HG03460 (cell line): Measurements from ENCODE around the gene CLCN2.
A peak's percentile ranks its signal among the peaks of the same experiment; 100 is the strongest.

ENCODE experiments used
- ATAC-seq: cut with Tn5 transposase; IDR thresholded peaks from one replicate; pipeline ENCODE4 v1.9.1; 2021; ENCODE audit not compliant: unreplicated experiment

The CLCN2 gene

GRCh38 chr3:184381261-184382224 is 20.1 kb upstream of the CLCN2 start:
- no peak for ATAC-seq

GRCh38 chr3:184380627-184381260 is 19.3 kb upstream of the CLCN2 start:
- no peak for ATAC-seq

DNA sequence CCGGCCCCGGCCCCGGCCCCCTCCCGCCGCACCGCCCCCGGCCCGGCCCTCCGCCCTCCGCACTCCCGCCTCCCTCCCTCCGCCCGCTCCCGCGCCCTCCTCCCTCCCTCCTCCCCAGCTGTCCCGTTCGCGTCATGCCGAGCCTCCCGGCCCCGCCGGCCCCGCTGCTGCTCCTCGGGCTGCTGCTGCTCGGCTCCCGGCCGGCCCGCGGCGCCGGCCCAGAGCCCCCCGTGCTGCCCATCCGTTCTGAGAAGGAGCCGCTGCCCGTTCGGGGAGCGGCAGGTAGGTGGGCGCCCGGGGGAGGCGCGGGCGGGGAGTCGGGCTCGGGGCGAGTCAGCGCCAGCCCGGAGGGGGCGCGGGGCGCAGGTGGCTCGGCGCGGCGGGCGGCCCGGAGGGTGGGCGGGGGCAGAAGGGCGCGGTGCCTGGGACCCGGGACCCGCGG is 18.8 kb upstream of the CLCN2 start:
- ATAC-seq: no peak

DNA sequence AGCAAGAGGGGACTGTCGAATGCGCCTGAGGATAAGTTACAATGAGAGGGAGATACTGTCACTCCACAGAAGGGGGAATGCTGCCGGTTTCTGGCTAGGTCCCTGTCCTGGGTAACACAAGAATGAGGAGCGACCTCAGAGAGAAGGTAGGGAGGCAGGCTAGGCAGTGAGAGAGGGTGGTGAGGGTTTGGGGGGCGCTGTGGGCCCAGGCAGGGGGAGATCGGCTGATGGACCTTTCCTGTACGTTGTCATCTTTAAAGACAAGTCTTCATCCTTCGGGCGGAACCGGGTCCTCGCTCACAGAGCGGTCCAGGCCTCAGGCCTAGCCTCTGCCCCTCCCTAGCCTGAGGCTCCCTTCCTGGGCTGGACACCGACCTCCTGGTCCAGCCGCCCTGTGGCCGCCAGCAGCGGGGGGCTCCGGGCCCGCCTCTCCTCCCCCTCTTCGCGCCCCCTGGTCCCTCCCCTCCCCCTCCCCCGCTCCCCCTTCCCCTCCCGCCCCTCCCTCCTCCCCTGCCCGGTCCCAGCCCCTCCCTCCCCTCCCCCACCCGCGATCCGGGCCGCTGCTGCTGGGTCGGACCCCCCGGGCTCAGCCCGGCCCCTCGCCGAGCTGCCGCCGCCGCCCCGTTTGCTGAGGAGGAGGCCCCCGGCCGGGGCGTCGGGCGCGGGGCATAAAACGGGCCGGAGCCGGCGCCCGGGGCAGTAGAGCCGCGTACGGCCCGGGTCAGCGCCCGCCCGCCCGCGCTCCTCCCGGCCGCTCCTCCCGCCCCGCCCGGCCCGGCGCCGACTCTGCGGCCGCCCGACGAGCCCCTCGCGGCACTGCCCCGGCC is 18.2 kb upstream of the CLCN2 start, which contains the start of gene CHRD:
Gene CHRD, plus strand, starts transcription at position 697 of the 827 bp plus-strand sequence. CDS start 265 bp downstream, outside the sequence.
- no peak for ATAC-seq

- no peak for ATAC-seq
Observed at GRCh38 chr3:184378651-184379357, 17.4 kb upstream of the CLCN2 start.

GRCh38 chr3:184377882-184378445 is 16.6 kb upstream of the CLCN2 start, which contains the start of gene THPO:
Gene THPO, minus strand, starts transcription at chr3:184378207. Its CDS starts 1,948 bp downstream, at chr3:184376259.
- ATAC-seq: no peak

- ATAC-seq: no peak
Observed at GRCh38 chr3:184377374-184377773, 16.0 kb upstream of the CLCN2 start.

- ATAC-seq: no peak
Observed at GRCh38 chr3:184375747-184376461, 14.5 kb upstream of the CLCN2 start.

DNA sequence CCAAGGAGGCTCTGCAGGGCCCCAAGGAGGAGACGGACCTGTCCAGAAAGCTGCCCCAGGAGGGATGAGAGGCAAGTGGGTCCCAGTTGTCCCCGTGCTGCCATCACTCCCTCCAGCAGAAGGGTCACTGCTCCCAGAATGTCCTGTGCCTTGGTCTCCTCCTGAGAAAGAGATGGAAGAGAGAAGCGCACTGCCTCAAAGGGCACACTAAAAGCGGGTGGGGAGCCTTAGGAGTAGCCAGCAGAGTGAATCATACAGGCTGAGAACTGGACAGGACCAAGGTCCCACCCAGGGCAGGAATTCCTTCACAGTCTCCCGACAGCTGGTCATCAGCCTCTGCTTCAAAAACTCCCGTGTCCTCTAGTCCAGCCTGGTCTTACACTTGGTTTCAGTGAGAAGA is 12.0 kb upstream of the CLCN2 start:
- ATAC-seq: no peak

DNA sequence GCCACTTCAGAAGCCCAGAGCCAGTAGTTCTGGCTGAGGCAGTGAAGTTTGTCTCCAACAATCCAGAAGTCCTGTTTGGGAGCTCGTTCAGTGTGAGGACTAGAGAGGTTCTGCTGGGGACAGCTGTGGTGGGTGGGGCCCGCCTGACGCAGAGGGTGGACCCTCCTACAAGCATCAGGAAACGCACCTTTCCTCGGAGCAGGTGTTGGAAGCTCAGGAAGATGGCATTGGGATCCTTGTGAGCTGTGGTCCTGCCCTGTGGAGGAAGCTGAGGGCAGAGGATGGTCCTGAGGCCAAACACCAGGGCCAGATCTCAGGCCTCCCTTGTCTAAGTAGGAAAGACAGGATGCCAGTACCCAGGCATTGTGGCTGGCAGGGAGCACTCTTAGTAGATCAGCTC is 11.5 kb upstream of the CLCN2 start:
- no peak for ATAC-seq

- ATAC-seq: no peak
Observed at GRCh38 chr3:184372296-184372821, 11.0 kb upstream of the CLCN2 start.

DNA sequence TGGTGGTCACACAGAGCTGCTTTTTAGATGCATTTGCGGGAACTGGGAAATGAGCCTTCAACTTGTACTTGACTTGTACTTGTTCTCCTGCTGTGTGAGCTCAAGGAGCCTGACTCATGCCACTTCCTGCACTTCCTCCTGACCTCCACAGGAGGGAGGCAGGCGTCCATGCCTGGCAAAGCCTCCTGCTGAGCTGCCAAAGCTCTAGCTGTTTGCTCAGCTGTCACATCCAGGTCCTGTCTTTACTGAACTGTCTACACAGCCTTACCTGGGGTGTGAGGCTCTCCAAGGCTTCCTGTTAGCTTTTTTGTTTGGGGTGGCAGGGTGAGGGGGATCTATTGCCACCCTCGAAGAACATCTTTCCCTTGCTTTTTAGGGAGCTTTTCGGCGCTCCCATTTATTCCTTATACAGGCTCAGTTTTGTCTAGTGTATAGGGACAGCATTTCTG is 10.2 kb upstream of the CLCN2 start:
- ATAC-seq: peak; percentile 83

- ATAC-seq: no peak
Observed at GRCh38 chr3:184368586-184369183, 7.3 kb upstream of the CLCN2 start.

DNA sequence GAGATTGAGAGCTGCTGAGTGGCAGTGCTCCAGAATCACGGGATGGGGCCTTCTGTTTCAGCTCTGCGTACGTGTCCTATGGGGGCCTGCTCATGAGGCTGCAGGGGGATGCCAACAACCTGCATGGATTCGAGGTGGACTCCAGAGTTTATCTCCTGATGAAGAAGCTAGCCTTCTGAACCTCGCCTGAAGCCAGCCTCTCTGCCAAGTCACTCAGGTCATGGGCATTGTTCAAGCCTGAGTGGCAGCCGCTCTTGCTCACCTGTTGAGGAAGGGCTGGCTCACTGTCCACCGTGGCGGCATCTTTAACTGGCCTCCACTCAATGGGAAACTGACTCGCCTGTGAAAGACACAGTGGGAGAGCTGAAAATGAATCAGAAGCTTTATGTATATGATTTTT is 6.7 kb upstream of the CLCN2 start:
- ATAC-seq: no peak

DNA sequence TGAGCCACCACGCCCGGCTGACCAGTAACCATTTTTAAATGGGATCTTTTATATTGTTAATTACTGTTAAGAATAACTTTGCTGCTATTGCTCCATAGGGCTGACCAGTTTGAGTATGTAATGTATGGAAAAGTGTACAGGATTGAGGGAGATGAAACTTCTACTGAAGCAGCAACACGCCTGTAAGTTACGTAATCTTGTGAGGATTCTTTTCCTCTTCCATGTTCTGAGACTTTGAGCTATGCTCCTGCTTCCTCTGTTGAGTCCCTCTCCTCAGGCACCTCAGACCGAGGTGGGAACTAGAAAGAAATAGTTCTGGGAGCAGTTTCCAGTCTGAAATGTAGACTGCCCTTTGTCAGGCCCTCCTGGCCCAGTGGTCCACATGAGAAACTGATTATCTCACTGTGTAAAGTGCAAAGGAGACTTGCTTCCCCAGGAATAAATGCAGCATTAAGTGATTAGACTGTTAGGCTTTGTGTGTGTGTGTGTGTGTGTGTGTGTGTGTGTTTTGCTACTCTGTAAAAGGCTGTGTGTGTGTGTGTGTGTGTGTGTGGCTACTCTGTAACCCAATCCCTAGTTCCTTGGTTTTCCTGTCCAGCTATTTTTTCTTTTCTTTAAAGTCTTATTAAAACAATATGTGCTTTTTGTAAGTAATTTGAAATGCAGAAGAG is 5.3 kb upstream of the CLCN2 start:
- ATAC-seq: no peak

DNA sequence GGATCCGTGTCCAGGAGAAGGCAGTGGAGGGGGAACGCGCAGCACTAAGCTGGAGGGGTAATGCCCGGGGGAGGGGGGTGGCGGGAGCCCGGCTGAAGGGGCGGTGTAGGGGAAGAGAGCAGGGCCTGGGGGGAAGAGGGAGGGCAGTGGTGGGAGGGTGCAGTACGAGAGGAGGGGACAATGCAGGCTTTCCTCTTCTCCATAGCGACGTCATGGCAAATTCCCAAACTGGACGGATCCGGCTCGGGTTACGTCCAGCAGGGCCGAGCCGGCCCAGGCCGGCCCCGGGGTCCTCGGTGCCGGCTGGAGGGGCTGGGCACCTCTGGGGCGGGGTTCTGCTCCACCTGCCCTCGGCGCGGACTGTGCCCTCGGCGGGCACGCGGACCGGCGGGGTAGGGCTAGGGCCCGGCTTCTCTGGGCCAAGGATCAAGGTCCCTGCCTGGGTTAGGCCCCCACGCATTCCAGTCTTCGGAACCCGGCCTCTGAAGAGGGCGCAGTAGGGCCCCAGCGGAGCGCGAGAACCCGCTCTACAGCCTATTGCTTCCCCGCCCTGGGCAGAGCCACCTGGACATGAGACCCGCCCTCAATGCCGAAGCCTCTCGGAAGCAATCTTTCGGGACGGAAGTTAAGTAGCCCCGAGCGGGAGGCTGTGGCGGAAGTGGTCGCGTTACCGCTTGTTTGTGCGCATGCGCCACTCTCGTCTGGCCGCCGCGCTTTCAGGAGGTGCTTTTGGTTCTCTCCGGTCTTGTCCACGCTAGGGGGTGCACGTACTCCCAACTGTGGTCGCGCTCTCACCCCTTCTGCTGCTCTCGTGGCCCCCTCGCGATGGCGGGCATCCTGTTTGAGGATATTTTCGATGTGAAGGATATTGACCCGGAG is 1.5 kb upstream of the CLCN2 start:
- ATAC-seq: peak; percentile 81
